Neural crest cell (in vitro differentiated cells): Measurements from ENCODE around the gene TTC27. TPM values are rescaled to one million over a fixed set of nuclear protein-coding genes. Genes with fewer than 3 reads are reported as not detected.

Experiments used
- DNase-seq: peaks from one replicate; pipeline ENCODE4 v3.0.0; 2021; ENCODE audit warnings: low read depth, mixed read lengths, low spot score
- H3K27ac Mint-ChIP-seq: one replicate; pipeline ENCODE4 v1.8.0; 2021; ENCODE audit warnings: mild to moderate bottlenecking, mixed read lengths; ENCODE audit not compliant: unreplicated experiment
- H3K27me3 Mint-ChIP-seq: 2 replicates; pipeline ENCODE4 v1.8.0; 2021; ENCODE audit warnings: low read depth, mild to moderate bottlenecking, mixed read lengths
- H3K36me3 Mint-ChIP-seq: 2 replicates; pipeline ENCODE4 v1.8.0; 2021; ENCODE audit warnings: low read depth, mild to moderate bottlenecking, mixed read lengths
- H3K4me1 Mint-ChIP-seq: 2 replicates; pipeline ENCODE4 v1.8.0; 2021; ENCODE audit warnings: mixed read lengths
- H3K4me3 Mint-ChIP-seq: one replicate; pipeline ENCODE4 v1.8.0; 2021; ENCODE audit warnings: mild to moderate bottlenecking, mixed read lengths
- H3K9me3 Mint-ChIP-seq: 2 replicates; pipeline ENCODE4 v1.8.0; 2021; ENCODE audit warnings: mixed read lengths
- long read RNA-seq: library from polyadenylated mRNA; unstranded; transcript quantifications from one replicate; pipeline ENCODE4 v2.0.0, GENCODE V29; 2020
- total RNA-seq: library from RNA; stranded (reverse); gene quantifications from 2 replicates; pipeline ENCODE4 v1.2.1, GENCODE V29; 2021
- TF ChIP-seq, protein P1 (sequence below): fragments of 200-600 bp; sonication (generic); conservative IDR thresholded peaks from 2 replicates; pipeline ENCODE4 v1.5.0; 2021; ENCODE audit warnings: antibody characterized with exemption, mild to moderate bottlenecking

Gene TTC27
- total RNA-seq, result 16.5 TPM in 2 replicates
- long read RNA-seq, transcript TTC27-201 (20 exons, 2,876 nt), result major isoform, 85 of 143 reads
- long read RNA-seq, partial matches to known transcripts, result 36 of 143 reads
- long read RNA-seq, other reads (novel, unspliced or antisense), result 22 of 143 reads

DNA sequence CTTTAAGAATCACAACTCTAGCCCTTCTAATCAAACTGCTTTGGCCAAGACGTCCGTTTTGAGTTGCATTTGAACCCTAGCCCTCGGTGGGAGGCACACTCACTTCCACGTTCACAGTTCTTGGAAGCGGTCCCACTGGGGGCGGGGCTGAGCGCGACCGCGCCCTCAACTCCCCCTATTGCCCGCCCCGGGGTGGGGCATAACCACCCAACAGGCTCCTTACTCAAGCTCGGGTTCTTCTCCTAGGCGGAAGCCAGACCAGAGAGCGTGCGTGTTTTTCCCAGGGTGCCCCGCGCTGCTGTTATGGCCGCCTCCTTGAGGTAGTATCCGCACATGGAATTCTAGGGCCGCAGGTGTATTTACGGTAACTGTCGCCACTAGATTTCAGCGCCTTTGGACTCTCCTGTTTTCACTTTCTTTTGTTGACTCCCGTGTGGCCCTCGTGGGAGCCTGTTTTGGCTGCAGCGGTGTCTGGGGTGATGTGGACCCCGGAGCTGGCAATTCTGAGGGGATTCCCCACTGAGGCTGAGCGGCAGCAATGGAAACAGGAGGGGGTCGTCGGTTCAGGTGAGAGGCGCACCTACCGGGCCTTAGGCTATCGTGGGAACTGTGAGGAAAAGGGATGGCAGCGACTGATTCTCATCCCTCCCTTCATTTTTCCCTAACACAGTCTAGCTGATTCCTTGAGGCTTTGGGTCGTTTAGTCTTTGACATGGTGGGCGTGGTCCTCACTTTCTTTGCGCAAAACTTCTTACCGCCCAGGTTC lies at the start of gene TTC27:
Gene TTC27 (plus strand): TSS at position 237 of the 766 bp plus-strand sequence. CDS start 243 bp downstream, at position 480.
- peak within 1 kb of the TSS; percentile 97 for H3K4me3 Mint-ChIP-seq
- H3K9me3 Mint-ChIP-seq, result no peaks in the 10 kb centered on the region
- peaks cover 12% of the 10 kb centered on the region for H3K4me1 Mint-ChIP-seq
- peak within 1 kb of the TSS; percentile 83 for H3K27ac Mint-ChIP-seq
- peak; percentile 85 for DNase-seq
- peaks cover 18% of the 10 kb centered on the region for H3K27me3 Mint-ChIP-seq
- TF ChIP-seq, protein P1, sequence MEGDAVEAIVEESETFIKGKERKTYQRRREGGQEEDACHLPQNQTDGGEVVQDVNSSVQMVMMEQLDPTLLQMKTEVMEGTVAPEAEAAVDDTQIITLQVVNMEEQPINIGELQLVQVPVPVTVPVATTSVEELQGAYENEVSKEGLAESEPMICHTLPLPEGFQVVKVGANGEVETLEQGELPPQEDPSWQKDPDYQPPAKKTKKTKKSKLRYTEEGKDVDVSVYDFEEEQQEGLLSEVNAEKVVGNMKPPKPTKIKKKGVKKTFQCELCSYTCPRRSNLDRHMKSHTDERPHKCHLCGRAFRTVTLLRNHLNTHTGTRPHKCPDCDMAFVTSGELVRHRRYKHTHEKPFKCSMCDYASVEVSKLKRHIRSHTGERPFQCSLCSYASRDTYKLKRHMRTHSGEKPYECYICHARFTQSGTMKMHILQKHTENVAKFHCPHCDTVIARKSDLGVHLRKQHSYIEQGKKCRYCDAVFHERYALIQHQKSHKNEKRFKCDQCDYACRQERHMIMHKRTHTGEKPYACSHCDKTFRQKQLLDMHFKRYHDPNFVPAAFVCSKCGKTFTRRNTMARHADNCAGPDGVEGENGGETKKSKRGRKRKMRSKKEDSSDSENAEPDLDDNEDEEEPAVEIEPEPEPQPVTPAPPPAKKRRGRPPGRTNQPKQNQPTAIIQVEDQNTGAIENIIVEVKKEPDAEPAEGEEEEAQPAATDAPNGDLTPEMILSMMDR, result no peak
- H3K36me3 Mint-ChIP-seq, result peaks cover 8% of the 10 kb centered on the region

DNA sequence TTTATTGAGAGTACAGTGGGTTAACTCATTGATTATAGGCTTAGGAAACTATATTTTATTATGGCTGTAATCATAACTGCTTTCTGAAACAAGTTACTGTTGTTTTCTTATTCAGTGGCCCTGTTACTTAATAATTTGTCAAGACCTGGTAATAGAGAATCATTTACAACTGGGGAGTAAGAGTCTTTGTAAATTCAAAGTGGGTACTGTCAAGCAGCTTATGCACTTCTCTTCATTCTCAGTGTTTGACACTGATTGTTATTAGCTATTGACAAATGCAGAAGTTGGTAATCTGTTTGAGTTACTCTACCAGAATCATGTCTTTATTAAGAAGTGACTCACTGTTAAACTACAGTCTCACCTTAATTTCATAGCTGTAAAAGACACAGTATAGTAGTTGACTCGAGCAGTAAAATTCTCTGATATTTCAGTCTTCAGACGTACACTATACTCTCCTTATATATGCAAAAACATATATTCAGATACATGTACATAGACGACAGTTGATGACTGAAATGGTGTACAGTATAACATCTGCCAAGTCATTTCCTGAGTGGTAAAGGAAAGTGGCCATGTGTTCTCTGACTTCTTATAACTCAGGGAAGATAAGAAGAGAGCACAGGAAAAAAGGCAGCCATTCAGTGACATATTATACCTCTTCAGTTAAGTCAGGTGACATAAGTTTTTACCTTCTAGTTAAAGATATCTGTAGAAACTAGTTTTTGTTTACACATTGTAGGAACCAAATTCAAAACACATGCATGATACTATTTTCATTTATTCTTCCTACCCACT lies 36.0 kb upstream of the TTC27 start:
- H3K9me3 Mint-ChIP-seq, result no peaks in the 10 kb centered on the region
- DNase-seq, result no peak
- TF ChIP-seq, protein P1, result no peak
- H3K27ac Mint-ChIP-seq, result no peak overlapping the region
- H3K27me3 Mint-ChIP-seq, result no peaks in the 10 kb centered on the region
- peaks cover 6% of the 10 kb centered on the region for H3K4me1 Mint-ChIP-seq
- peaks cover 7% of the 10 kb centered on the region for H3K36me3 Mint-ChIP-seq
- H3K4me3 Mint-ChIP-seq, result no peak overlapping the region

DNA sequence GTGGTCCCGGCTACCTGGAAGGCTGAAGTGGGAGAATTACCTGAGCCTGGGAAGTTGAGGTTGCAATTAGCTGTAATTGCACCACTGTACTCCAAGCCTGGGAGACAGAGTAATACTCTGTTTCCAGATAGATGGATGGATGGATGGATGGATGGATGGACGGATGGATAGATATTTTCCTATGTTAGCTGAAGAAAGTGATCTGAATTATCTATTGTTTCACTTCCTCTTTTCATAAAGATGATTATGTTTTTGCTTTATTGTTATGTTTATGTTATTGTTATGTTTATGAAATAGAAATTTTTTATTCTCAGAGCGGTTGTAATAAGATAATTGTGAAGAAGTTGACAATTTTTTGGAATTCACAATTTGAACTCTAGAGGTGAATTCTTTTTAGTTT lies 33.3 kb upstream of the TTC27 start:
- no peak for DNase-seq
- Mint-ChIP-seq H3K36me3 (peaks cover 7% of the 10 kb centered on the region), H3K4me1 (peaks cover 6% of the 10 kb centered on the region), H3K27me3 (no peaks in the 10 kb centered on the region), H3K4me3 (no peak overlapping the region), H3K27ac (no peak overlapping the region), H3K9me3 (no peaks in the 10 kb centered on the region)
- TF ChIP-seq, protein P1, result no peak

DNA sequence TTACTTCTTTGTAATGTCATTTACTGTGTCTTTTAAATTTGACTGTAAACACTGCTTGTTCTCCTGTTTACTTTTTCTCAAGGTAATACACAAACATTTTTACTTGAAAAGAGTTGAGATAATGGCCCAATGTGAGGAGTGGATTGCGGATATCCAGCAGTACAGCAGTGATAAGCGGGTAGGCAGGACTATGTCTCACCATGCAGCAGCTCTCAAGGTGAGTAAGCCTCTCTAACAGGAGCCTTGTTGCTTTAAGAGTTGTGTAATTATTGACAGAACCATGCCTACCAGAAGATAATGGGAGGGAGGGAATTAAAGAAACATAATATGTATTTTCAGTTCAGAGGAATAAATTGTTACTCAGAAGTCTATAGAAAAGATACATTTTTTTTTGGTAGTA lies 16.5 kb upstream of the TTC27 start:
- peaks cover 14% of the 10 kb centered on the region for H3K36me3 Mint-ChIP-seq
- no peak overlapping the region for H3K27ac Mint-ChIP-seq
- no peaks in the 10 kb centered on the region for H3K27me3 Mint-ChIP-seq
- no peaks in the 10 kb centered on the region for H3K9me3 Mint-ChIP-seq
- TF ChIP-seq, protein P1, result no peak
- no peaks in the 10 kb centered on the region for H3K4me1 Mint-ChIP-seq
- H3K4me3 Mint-ChIP-seq, result no peak overlapping the region
- no peak for DNase-seq

DNA sequence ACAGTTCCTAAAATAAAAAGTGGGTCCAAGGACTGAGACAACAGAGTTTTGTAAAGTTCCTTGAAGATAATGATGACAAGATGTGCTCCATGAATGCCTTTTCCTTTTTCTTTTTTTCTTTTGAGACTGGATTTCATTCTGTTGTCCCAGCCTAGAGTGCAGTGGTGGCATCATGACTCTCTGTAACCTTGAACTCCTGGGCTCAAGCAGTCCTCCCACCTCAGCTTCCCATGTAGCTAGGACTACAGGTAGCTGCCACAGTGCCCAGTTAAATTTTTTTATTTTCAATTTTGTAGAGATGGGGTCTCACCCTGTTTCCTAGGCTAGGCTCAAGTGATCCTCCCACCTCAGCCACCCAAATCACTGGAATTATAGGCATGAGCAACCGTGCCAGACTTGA lies 16.1 kb upstream of the TTC27 start:
- DNase-seq, result no peak
- no peak overlapping the region for H3K27ac Mint-ChIP-seq
- H3K4me1 Mint-ChIP-seq, result no peaks in the 10 kb centered on the region
- peaks cover 14% of the 10 kb centered on the region for H3K36me3 Mint-ChIP-seq
- no peaks in the 10 kb centered on the region for H3K27me3 Mint-ChIP-seq
- no peaks in the 10 kb centered on the region for H3K9me3 Mint-ChIP-seq
- TF ChIP-seq, protein P1, result no peak
- H3K4me3 Mint-ChIP-seq, result no peak overlapping the region
